Mesenchymal stem cell (in vitro differentiated cells and primary cell): ENCODE data around the gene HUNK.
A peak's percentile ranks its signal among the peaks of the same experiment; 100 is the strongest.

Experiments
- DNase-seq: peaks from one replicate; pipeline ENCODE4 v3.0.0-alpha.2; 2013
- H2AFZ ChIP-seq: one replicate; pipeline ENCODE4 v1.6.1; 2013; ENCODE audit warnings: low read depth, mild to moderate bottlenecking, control low read depth, inconsistent platforms, low read length, moderate library complexity
- H2AK5ac ChIP-seq: 2 replicates; pipeline ENCODE4 v1.6.1; 2013; ENCODE audit warnings: low read length, moderate library complexity, mild to moderate bottlenecking, inconsistent platforms; ENCODE audit not compliant: severe bottlenecking
- H2BK120ac ChIP-seq: one replicate; pipeline ENCODE4 v1.6.1; 2013; ENCODE audit warnings: low read depth, mild to moderate bottlenecking, inconsistent platforms, low read length, moderate library complexity
- H2BK12ac ChIP-seq, 2 experiments: one replicate each; pipeline ENCODE4 v1.6.1; 2013; ENCODE audit warnings: inconsistent platforms in 2 of 2, low read length in 2 of 2, mild to moderate bottlenecking in 2 of 2, moderate library complexity in 2 of 2, control low read depth in 1 of 2
- H2BK15ac ChIP-seq: one replicate; pipeline ENCODE4 v1.6.1; 2013; ENCODE audit warnings: mild to moderate bottlenecking, low read depth, inconsistent platforms; ENCODE audit not compliant: poor library complexity, severe bottlenecking
- H2BK5ac ChIP-seq: 2 replicates; pipeline ENCODE4 v1.6.1; 2013; ENCODE audit warnings: low read depth, mild to moderate bottlenecking, low read length, control low read depth, inconsistent platforms; ENCODE audit not compliant: poor library complexity, severe bottlenecking
- H3K14ac ChIP-seq, 2 experiments: one replicate each; pipeline ENCODE4 v1.6.1; 2013; ENCODE audit warnings: inconsistent platforms in 2 of 2, low read length in 2 of 2, control low read depth in 1 of 2, mild to moderate bottlenecking in 1 of 2, moderate library complexity in 1 of 2
- H3K18ac ChIP-seq, 2 experiments: one replicate each; pipeline ENCODE4 v1.6.1; 2013; ENCODE audit warnings: inconsistent platforms in 2 of 2, low read length in 2 of 2, control low read depth in 1 of 2, low read depth in 1 of 2, mild to moderate bottlenecking in 1 of 2
- H3K23ac ChIP-seq, 2 experiments: one replicate each; pipeline ENCODE4 v1.6.1; 2013; ENCODE audit warnings: inconsistent platforms in 2 of 2, low read length in 2 of 2, mild to moderate bottlenecking in 2 of 2, moderate library complexity in 2 of 2, control low read depth in 1 of 2
- H3K27ac ChIP-seq: 2 replicates; pipeline ENCODE4 v1.5.1; 2013; ENCODE audit warnings: mild to moderate bottlenecking, moderate library complexity, low read length, control low read depth, inconsistent platforms; ENCODE audit not compliant: poor library complexity, severe bottlenecking
- H3K27me3 ChIP-seq, 2 experiments: 2 replicates each; pipeline versions ENCODE4 v1.6.1 to v1.7.0; 2013; ENCODE audit warnings: low read length in 2 of 2, mild to moderate bottlenecking in 2 of 2, moderate library complexity in 2 of 2, control low read depth in 1 of 2, inconsistent platforms in 1 of 2; ENCODE audit not compliant: control insufficient read depth in 1 of 2, insufficient read depth in 1 of 2
- H3K36me3 ChIP-seq, 2 experiments: 2 replicates each; pipeline versions ENCODE4 v1.6.1 to v1.7.0; 2013; ENCODE audit warnings: low read length in 2 of 2, control low read depth in 1 of 2, inconsistent platforms in 1 of 2, low read depth in 1 of 2, mild to moderate bottlenecking in 1 of 2; ENCODE audit not compliant: insufficient read depth in 2 of 2, control insufficient read depth in 1 of 2
- H3K4ac ChIP-seq, 2 experiments: one replicate each; pipeline ENCODE4 v1.6.1; 2013; ENCODE audit warnings: inconsistent platforms in 2 of 2, low read length in 2 of 2, mild to moderate bottlenecking in 2 of 2, moderate library complexity in 2 of 2, control low read depth in 1 of 2, low read depth in 1 of 2
- H3K4me1 ChIP-seq: 2 replicates; pipeline ENCODE4 v1.6.1; 2013; ENCODE audit warnings: low read depth, low read length, control low read depth; ENCODE audit not compliant: control insufficient read depth, insufficient read depth
- H3K4me2 ChIP-seq: 2 replicates; pipeline ENCODE4 v1.6.1; 2013; ENCODE audit warnings: low read length, mild to moderate bottlenecking, inconsistent platforms; ENCODE audit not compliant: poor library complexity, severe bottlenecking
- H3K4me3 ChIP-seq, 2 experiments: 2 replicates each; pipeline versions ENCODE4 v1.5.1 to v1.7.0; 2013; ENCODE audit warnings: low read length in 2 of 2, mild to moderate bottlenecking in 2 of 2, control low read depth in 1 of 2, low read depth in 1 of 2; ENCODE audit not compliant: insufficient read depth in 1 of 2
- H3K79me1 ChIP-seq: replicated peaks from 2 replicates; pipeline ENCODE4 v1.6.1; 2013; ENCODE audit warnings: mild to moderate bottlenecking, control low read depth, low read length, inconsistent platforms; ENCODE audit not compliant: poor library complexity, severe bottlenecking
- H3K9ac ChIP-seq: 2 replicates; pipeline ENCODE4 v1.7.0; 2013; ENCODE audit warnings: mild to moderate bottlenecking, low read length, moderate library complexity
- H3K9me3 ChIP-seq: 2 replicates; pipeline ENCODE4 v1.7.0; 2013; ENCODE audit warnings: mild to moderate bottlenecking, low read length; ENCODE audit not compliant: control insufficient read depth
- H4K8ac ChIP-seq: one replicate; pipeline ENCODE4 v1.6.1; 2013; ENCODE audit warnings: inconsistent platforms, mild to moderate bottlenecking, low read length, moderate library complexity
- H4K91ac ChIP-seq: one replicate; pipeline ENCODE4 v1.6.1; 2013; ENCODE audit warnings: mild to moderate bottlenecking, low read length, inconsistent platforms
- WGBS: methylation state at CpG from one replicate; pipeline ENCODE4 v1.1.7; 2013; ENCODE audit warnings: mixed read lengths; 5-methylcytosine and 5-hydroxymethylcytosine counted together

HUNK gene

GRCh38 chr21:32007456-32007855, 134.6 kb downstream of the HUNK start:
- no peak overlapping the region for H3K23ac ChIP-seq
- H3K27me3 ChIP-seq, result no peaks in the 10 kb centered on the region
- no peak overlapping the region for H4K8ac ChIP-seq
- no peaks in the 10 kb centered on the region for H3K4me1 ChIP-seq
- no peak overlapping the region for H3K18ac ChIP-seq
- H3K36me3 ChIP-seq, result no peaks in the 10 kb centered on the region
- H3K4me3 ChIP-seq, result no peak overlapping the region
- no peak overlapping the region for H2BK15ac ChIP-seq
- H4K91ac ChIP-seq, result no peak overlapping the region
- DNase-seq, result peak; percentile 29
- H3K14ac ChIP-seq, result no peak overlapping the region
- no peak overlapping the region for H2BK120ac ChIP-seq
- H2BK12ac ChIP-seq, result no peak overlapping the region
- H3K27ac ChIP-seq, result no peak overlapping the region
- H2BK5ac ChIP-seq, result no peak overlapping the region
- H3K9ac ChIP-seq, result no peak overlapping the region
- H3K4me2 ChIP-seq, result no peak overlapping the region
- H3K9me3 ChIP-seq, result peaks cover 6% of the 10 kb centered on the region
- no peaks in the 10 kb centered on the region for H3K79me1 ChIP-seq
- H2AK5ac ChIP-seq, result no peak overlapping the region
- H3K4ac ChIP-seq, result no peak overlapping the region
- 17% methylated on average over 5 of the region's 5 CpGs for WGBS
- H2AFZ ChIP-seq, result no peak overlapping the region

GRCh38 chr21:32008714-32009113, 135.9 kb downstream of the HUNK start:
- H4K91ac ChIP-seq, result no peak overlapping the region
- no peaks in the 10 kb centered on the region for H3K79me1 ChIP-seq
- H3K4ac ChIP-seq, result no peak overlapping the region
- no peaks in the 10 kb centered on the region for H3K36me3 ChIP-seq
- no peak overlapping the region for H2BK120ac ChIP-seq
- H3K9ac ChIP-seq, result no peak overlapping the region
- no peak overlapping the region for H2BK5ac ChIP-seq
- WGBS, result 59% methylated on average over 1 of the region's 2 CpGs
- DNase-seq, result no peak
- H3K18ac ChIP-seq, result no peak overlapping the region
- H4K8ac ChIP-seq, result no peak overlapping the region
- H3K27ac ChIP-seq, result no peak overlapping the region
- no peak overlapping the region for H2BK15ac ChIP-seq
- H3K23ac ChIP-seq, result no peak overlapping the region
- H3K14ac ChIP-seq, result no peak overlapping the region
- no peaks in the 10 kb centered on the region for H3K27me3 ChIP-seq
- no peak overlapping the region for H3K4me2 ChIP-seq
- H3K4me1 ChIP-seq, result no peaks in the 10 kb centered on the region
- H2AK5ac ChIP-seq, result no peak overlapping the region
- peaks cover 6% of the 10 kb centered on the region for H3K9me3 ChIP-seq
- no peak overlapping the region for H3K4me3 ChIP-seq
- no peak overlapping the region for H2AFZ ChIP-seq
- no peak overlapping the region for H2BK12ac ChIP-seq

GRCh38 chr21:32009263-32009662, 136.4 kb downstream of the HUNK start:
- no peak overlapping the region for H2BK5ac ChIP-seq
- H3K23ac ChIP-seq, result no peak overlapping the region
- H2BK120ac ChIP-seq, result no peak overlapping the region
- no peak overlapping the region for H3K4me2 ChIP-seq
- DNase-seq, result no peak
- H3K4me1 ChIP-seq, result no peaks in the 10 kb centered on the region
- H2AFZ ChIP-seq, result no peak overlapping the region
- H2BK15ac ChIP-seq, result no peak overlapping the region
- H3K79me1 ChIP-seq, result no peaks in the 10 kb centered on the region
- peaks cover 3% of the 10 kb centered on the region for H3K9me3 ChIP-seq
- H3K18ac ChIP-seq, result no peak overlapping the region
- no peaks in the 10 kb centered on the region for H3K27me3 ChIP-seq
- H4K8ac ChIP-seq, result no peak overlapping the region
- H3K4me3 ChIP-seq, result no peak overlapping the region
- no peak overlapping the region for H3K4ac ChIP-seq
- no CpG with 5 or more reads among the region's 3 CpGs for WGBS
- H3K27ac ChIP-seq, result no peak overlapping the region
- H2AK5ac ChIP-seq, result no peak overlapping the region
- no peaks in the 10 kb centered on the region for H3K36me3 ChIP-seq
- H4K91ac ChIP-seq, result no peak overlapping the region
- H3K14ac ChIP-seq, result no peak overlapping the region
- H2BK12ac ChIP-seq, result no peak overlapping the region
- no peak overlapping the region for H3K9ac ChIP-seq

- H3K79me1 ChIP-seq, result no peaks in the 10 kb centered on the region
- no peak overlapping the region for H2AK5ac ChIP-seq
- no peak overlapping the region for H2BK15ac ChIP-seq
- H2BK12ac ChIP-seq, result no peak overlapping the region
- H3K4me1 ChIP-seq, result no peaks in the 10 kb centered on the region
- H3K9me3 ChIP-seq, result no peaks in the 10 kb centered on the region
- no peak overlapping the region for H3K27ac ChIP-seq
- H2BK5ac ChIP-seq, result no peak overlapping the region
- no peak overlapping the region for H2BK120ac ChIP-seq
- H3K36me3 ChIP-seq, result no peaks in the 10 kb centered on the region
- no peak overlapping the region for H3K9ac ChIP-seq
- H2AFZ ChIP-seq, result no peak overlapping the region
- WGBS, result 84% methylated on average over 7 of the region's 7 CpGs
- no peak for DNase-seq
- no peak overlapping the region for H3K14ac ChIP-seq
- no peak overlapping the region for H3K4ac ChIP-seq
- H4K91ac ChIP-seq, result no peak overlapping the region
- H3K4me2 ChIP-seq, result no peak overlapping the region
- no peak overlapping the region for H3K18ac ChIP-seq
- no peak overlapping the region for H4K8ac ChIP-seq
- H3K4me3 ChIP-seq, result no peak overlapping the region
- peaks cover 0 to 4% of the 10 kb centered on the region in 2 experiments for H3K27me3 ChIP-seq
- no peak overlapping the region for H3K23ac ChIP-seq
These were observed 142.8 kb downstream of the HUNK start for GRCh38 chr21:32015461-32016139.
